Hematopoietic multipotent progenitor cell treated with erythropoietin and hydrocortisone succinate and interleukin-3 and kit ligand, for 4 days (in vitro differentiated cells): Measurements from ENCODE around the gene POPDC2.
A peak's percentile ranks its signal among the peaks of the same experiment; 100 is the strongest.
"Not testable (repeated sequence)": the region's sequence is repeated elsewhere in the genome, so short reads cannot be mapped to it uniquely, and the experiment has no call there.

Experiments
- DNase-seq: peaks from one replicate; pipeline ENCODE4 v3.0.0-alpha.2; 2015

The POPDC2 gene

GRCh38 chr3:119660474-119661440 is at the start of gene POPDC2:
Gene POPDC2, minus strand, starts transcription at chr3:119660589. Its CDS starts 166 bp downstream, at chr3:119660423.
- no peak for DNase-seq

- DNase-seq, result no peak
Measured at GRCh38 chr3:119703820-119704531, 43.6 kb upstream of the POPDC2 start.

- peak; percentile 92 for DNase-seq
Measured at GRCh38 chr3:119702530-119703527, 42.4 kb upstream of the POPDC2 start, which contains the start of gene CFAP91. Gene CFAP91, plus strand, starts transcription at chr3:119703022. Its CDS starts 77 bp downstream, at chr3:119703099.

- no peak for DNase-seq
Measured at GRCh38 chr3:119700920-119701734, 40.7 kb upstream of the POPDC2 start.

GRCh38 chr3:119700269-119700919 is 40.0 kb upstream of the POPDC2 start:
- peak; percentile 17 for DNase-seq

GRCh38 chr3:119697394-119697793 is 37.0 kb upstream of the POPDC2 start:
- no peak for DNase-seq

- DNase-seq, result peak; percentile 52
Measured at GRCh38 chr3:119695480-119695879, 35.1 kb upstream of the POPDC2 start.

GRCh38 chr3:119690043-119690656 is 29.8 kb upstream of the POPDC2 start:
- peak; percentile 57 for DNase-seq

GRCh38 chr3:119683421-119683820 is 23.0 kb upstream of the POPDC2 start:
- DNase-seq, result no peak

GRCh38 chr3:119681279-119681678 is 20.9 kb upstream of the POPDC2 start:
- DNase-seq, result peak; percentile 63

- peak; percentile 57 for DNase-seq
Measured at GRCh38 chr3:119679874-119680273, 19.5 kb upstream of the POPDC2 start.

GRCh38 chr3:119678209-119678608 is 17.8 kb upstream of the POPDC2 start:
- DNase-seq, result not testable (repeated sequence)

GRCh38 chr3:119677641-119677934 is 17.2 kb upstream of the POPDC2 start:
- no peak for DNase-seq

- DNase-seq, result peak; percentile 99
Measured at GRCh38 chr3:119676771-119677640, 16.6 kb upstream of the POPDC2 start, which contains the start of gene COX17. Gene COX17, minus strand, starts transcription at chr3:119677406. Its CDS starts 96 bp downstream, at chr3:119677310.

- DNase-seq, result no peak
Measured at GRCh38 chr3:119676020-119676419, 15.6 kb upstream of the POPDC2 start.

GRCh38 chr3:119675188-119675874 is 14.9 kb upstream of the POPDC2 start:
- no peak for DNase-seq

- DNase-seq, result no peak
Measured at GRCh38 chr3:119673875-119674274, 13.5 kb upstream of the POPDC2 start.

GRCh38 chr3:119672776-119673175 is 12.4 kb upstream of the POPDC2 start:
- no peak for DNase-seq
